HTR-8/SVneo (cell line): ENCODE results near the gene JMJD1C.
"Not testable (repeated sequence)": the region's sequence is repeated elsewhere in the genome, so short reads cannot be mapped to it uniquely, and the experiment has no call there.

Experiments used
- DNase-seq: peaks from one replicate; pipeline ENCODE4 v3.0.0; 2011; ENCODE audit warnings: low spot score, mixed read lengths; ENCODE audit not compliant: insufficient read length
- FAIRE-seq: peaks from 2 replicates; lab custom pipeline; 2011; peaks lifted over from hg19 to GRCh38; lab: Jason Lieb, UNC

Gene JMJD1C

DNA sequence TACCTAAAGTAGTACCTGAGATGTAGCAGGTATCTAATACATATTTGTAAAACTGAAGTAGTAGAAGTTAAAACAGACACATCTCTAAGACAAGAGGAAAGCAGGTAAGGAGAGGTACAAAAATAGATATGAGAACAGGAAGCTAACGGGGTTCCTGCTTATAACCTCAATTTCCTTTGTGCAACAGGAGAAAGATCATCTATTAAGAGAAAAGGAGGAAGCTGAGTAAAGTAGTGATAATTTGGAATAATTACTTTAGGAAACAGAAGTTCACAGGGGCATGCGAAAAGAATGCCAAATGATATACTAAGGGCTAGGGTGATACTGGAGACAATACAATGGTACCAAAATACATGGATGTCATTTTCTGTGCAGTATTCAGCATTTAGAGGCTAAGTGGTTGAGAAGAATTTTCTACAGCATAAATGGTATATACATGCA, 223.9 kb downstream of the JMJD1C start:
- DNase-seq, result no peak
- no peak for FAIRE-seq

DNA sequence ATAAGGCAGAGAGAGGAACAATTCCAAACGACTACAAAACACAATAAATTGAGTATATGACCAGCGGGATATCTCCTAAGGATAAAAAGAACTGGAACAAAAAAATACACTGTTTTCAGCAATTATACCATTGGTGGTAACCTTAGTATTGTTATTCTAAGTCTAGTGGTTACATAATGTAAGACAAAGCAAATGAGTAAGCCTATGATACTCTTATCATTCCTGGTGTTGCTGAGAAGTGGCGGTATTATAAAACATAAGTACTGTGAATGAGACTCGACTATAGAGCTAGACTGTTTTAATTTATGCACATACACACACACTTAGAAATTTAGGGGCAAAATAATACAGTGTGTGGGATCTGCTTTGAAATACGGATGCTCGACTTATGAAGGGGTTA, 225.0 kb downstream of the JMJD1C start:
- DNase-seq, result no peak
- FAIRE-seq, result no peak

GRCh38 chr10:63238501-63238900, 227.3 kb downstream of the JMJD1C start:
- FAIRE-seq (no peak), DNase-seq (no peak)

DNA sequence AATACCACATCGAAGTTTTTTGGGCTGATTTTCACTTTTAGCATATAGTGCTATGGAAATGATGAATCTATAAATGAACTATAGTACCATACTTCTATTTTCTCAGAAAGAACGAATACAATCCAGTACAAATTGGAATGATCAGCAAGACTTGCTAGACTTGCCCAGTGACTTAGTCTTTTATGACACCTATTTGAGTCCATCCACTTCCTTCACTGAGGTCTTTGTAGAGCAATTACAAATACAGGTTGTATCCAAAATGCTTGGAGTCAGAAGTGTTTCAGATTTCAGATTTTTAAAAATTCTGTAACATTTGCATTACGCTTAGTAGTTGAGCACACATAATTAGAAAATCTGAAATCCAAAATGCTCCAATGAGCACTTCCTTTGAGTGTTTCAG, 228.4 kb downstream of the JMJD1C start:
- no peak for DNase-seq
- no peak for FAIRE-seq

DNA sequence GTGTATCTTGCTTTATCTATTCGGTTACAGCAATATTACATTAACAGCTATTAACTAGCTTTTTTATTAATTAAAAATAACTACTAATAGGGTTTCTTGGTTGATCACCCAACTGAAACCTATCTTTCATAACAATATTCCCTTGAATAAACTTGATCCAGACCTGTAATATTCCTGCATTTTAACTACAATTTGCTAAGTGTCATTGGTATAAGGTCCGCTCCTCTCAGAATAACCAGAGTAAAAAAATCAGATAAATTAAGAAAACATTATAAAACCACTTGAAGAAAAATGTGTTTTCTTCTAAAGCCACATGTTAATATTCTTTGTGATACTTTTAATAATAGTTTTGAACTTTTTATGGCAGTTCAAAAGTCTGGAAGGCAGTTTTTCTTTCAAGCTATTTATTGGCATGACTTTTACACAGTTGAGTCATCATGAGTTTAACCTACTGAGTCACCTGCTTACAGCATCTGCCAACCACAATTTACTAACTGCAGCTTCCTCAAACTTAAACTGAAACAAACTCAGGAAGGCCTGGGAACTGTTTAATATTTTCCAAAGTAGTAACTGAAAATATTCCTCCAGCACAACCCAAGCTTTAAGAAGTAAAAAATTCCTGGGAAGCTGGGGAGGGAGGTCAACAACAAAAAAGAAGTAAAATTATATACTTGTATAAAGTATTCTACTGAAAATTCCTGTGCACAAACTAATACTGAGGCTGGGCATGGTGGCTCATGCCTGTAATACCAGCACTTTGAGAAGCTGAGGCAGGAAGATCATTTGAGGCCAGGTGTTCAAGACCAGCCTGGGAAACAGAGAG, 229.5 kb downstream of the JMJD1C start:
- FAIRE-seq (no peak), DNase-seq (peak; percentile 69)

DNA sequence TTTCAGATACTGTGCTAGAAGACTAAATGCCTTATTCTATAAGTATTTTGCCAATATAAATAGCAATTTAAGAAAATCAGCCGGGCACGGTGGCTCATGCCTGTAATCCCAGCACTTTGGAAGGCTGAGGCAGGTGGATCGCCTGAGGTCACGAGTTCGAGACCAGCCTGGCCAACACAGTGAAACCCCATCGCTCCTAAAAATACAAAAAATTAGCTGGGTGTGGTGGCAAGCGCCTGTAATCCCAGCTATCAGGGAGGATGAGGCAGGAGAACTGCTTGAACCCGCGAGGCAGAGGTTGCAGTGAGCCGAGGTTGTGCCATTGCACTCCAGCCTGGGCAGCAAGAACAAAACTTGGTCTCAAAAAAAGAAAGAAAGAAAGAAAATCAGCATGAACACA, 230.6 kb downstream of the JMJD1C start:
- not testable (repeated sequence) for DNase-seq, FAIRE-seq

GRCh38 chr10:63229161-63229560, 236.6 kb downstream of the JMJD1C start:
- FAIRE-seq (no peak), DNase-seq (no peak)

- DNase-seq (no peak), FAIRE-seq (no peak)
Measured at GRCh38 chr10:63228237-63228636, 237.5 kb downstream of the JMJD1C start.

- DNase-seq (no peak), FAIRE-seq (no peak)
Measured at GRCh38 chr10:63227207-63227895, 238.4 kb downstream of the JMJD1C start.

GRCh38 chr10:63224241-63224640, 241.5 kb downstream of the JMJD1C start:
- no peak for FAIRE-seq

GRCh38 chr10:63221950-63222349, 243.8 kb downstream of the JMJD1C start:
- no peak for DNase-seq
- no peak for FAIRE-seq

More at GRCh38 chr10:63224241-63224640, 241.5 kb downstream of the JMJD1C start:
- DNase-seq, result no peak

- FAIRE-seq, result no peak
Measured at GRCh38 chr10:63219749-63220148, 246.0 kb downstream of the JMJD1C start.

DNA sequence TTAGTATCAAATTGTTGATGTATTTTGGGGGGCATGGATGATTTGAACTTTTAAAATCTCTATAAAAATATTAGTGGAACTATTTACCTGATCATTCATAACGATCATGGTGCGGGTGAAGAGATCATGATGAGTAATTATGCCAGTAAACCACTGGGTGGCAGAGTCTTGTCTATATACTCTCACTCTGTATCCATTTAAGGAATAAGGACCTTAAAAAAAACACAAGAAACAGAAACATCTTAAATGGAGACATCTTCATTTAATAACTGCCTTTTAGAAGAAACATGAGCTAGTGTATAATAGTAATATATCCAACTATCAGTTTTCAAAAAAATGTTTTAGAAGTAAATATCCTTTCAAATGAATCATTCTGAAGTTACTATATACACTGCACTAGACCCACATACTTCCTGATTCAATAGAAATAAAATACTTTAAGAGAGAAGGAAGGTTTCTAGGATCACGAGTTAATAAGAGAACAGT, 248.6 kb downstream of the JMJD1C start:
- FAIRE-seq (no peak), DNase-seq (peak; percentile 49)

More at GRCh38 chr10:63219749-63220148, 246.0 kb downstream of the JMJD1C start:
- no peak for DNase-seq

GRCh38 chr10:63214571-63214970, 251.2 kb downstream of the JMJD1C start:
- DNase-seq (no peak), FAIRE-seq (no peak)

GRCh38 chr10:63213489-63213888, 252.3 kb downstream of the JMJD1C start:
- no peak for FAIRE-seq

DNA sequence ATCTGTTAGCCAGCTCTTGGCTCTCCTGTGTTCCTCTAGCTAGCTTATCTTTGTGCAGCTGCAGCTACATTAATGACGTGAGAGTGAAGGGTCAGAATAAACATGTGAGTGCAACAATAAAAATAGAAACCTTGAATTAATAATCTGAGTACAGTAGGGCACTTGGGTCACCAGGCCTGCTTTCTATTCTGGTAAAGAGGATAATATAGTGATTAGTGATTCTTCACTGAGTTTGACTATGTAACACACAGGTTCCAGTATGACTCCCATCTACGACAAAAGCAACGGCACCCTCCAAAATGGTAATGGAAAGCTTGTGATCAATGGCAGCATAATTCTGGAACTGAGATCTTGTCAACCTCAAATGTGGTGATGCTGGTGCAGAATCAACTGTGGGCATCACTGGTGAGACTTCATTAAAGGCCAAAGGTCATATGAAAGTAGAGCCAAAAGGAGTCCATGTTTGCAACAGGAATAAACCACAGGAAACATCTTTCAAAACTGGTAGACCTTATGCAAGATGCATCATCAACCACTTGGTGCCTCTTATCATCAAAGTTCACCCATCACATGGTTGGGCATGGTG, 255.1 kb downstream of the JMJD1C start:
- peak; percentile 13 for FAIRE-seq
- DNase-seq, result no peak

More at GRCh38 chr10:63213489-63213888, 252.3 kb downstream of the JMJD1C start:
- DNase-seq, result no peak

- FAIRE-seq (no peak), DNase-seq (no peak)
Measured at GRCh38 chr10:63209705-63210104, 256.1 kb downstream of the JMJD1C start.

- FAIRE-seq (no peak), DNase-seq (peak; percentile 28)
Measured at GRCh38 chr10:63208986-63209385, 256.8 kb downstream of the JMJD1C start.

DNA sequence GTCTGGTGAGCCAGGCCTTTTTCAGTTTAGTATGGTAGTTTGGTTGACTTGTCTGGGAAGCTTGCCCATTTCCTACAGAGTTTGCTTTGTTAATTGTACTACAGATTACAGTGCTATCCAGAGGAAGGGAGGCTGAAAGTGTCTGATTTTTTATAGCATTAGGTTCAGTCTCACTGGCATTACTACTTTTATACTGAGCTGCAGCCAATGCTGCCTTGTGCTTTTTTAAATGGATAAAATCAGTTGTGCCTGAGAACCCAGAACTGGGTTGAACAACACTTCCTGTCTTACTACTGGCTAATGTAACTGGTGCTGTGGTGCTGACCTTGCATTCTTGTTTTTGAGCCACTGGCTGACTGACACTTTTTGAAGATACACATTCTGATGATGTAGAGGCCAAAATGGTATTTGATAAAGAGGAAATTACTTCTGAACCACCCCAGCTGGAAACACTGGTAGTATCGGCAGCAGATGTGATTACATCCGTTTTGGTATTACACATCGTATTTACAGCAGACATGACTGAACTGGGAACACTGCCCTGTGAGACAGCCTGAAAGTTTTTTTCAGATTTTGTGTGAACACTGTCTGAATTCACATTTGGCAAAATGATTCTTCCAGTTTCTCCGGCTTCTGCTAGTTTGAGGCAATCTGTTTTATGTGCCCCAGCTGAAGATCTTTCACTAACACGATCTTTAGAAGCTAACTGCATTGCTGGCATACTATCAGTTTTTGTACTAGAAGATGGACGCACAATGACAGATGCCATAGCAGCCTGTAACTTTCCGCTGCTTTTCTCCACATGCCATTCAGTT, 258.6 kb downstream of the JMJD1C start:
- FAIRE-seq (no peak), DNase-seq (no peak)

DNA sequence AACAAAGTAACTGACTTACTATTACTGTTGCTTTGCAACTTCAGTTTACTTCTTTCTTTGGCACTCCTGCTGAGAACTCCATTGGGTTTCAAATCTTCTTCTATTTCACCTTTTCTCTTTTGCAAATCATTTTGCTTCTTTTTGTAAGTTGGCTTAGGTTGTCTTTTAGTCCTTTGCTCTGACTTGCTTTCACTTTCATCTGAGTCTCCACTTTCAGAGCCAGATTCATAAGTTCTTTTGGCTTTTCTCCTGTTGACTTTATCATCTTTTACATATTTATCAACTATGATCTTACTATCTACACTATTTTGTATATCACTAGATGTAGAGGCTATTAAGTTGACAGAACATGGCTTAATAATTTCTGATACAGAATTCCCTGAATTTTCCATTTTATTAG, 259.2 kb downstream of the JMJD1C start:
- FAIRE-seq, result no peak
- no peak for DNase-seq
